ENCODE data around the gene TTC7B.

TTC7B gene

GRCh38 chr14:90755661-90756304, 60.4 kb downstream of the TTC7B start:
- H3K27me3 ChIP-seq (ENCODE audit: insufficient read depth, low read length): peaks cover 11% of the 10 kb centered on the region; the same call in 1 of the 2 replicates
- no peaks in the 10 kb centered on the region for H3K36me3 ChIP-seq (ENCODE audit: insufficient read depth, low read length)
- H3K9me3 ChIP-seq (ENCODE audit: insufficient read depth, low read depth, low read length): no peaks in the 10 kb centered on the region
- H3K4me3 ChIP-seq (ENCODE audit: low read length): no peak overlapping the region
- H3K9ac ChIP-seq (ENCODE audit: low read depth, low read length): no peak overlapping the region
- H3K27ac ChIP-seq (ENCODE audit: low read depth, low read length): no peak overlapping the region
- peaks cover 14% of the 10 kb centered on the region for H3K4me1 ChIP-seq (ENCODE audit: insufficient read depth, low read length)
- 90% methylated on average over 4 of the region's 4 CpGs for WGBS

GRCh38 chr14:90753456-90754005, 62.7 kb downstream of the TTC7B start:
- no peaks in the 10 kb centered on the region for H3K36me3 ChIP-seq (ENCODE audit: insufficient read depth, low read length)
- WGBS: 93% methylated on average over 3 of the region's 3 CpGs
- peaks cover 6% of the 10 kb centered on the region; the same call in 1 of the 2 replicates for H3K9me3 ChIP-seq (ENCODE audit: insufficient read depth, low read depth, low read length)
- no peak overlapping the region for H3K9ac ChIP-seq (ENCODE audit: low read depth, low read length)
- peaks cover 11% of the 10 kb centered on the region; the same call in 1 of the 2 replicates for H3K27me3 ChIP-seq (ENCODE audit: insufficient read depth, low read length)
- peaks cover 6% of the 10 kb centered on the region for H3K4me1 ChIP-seq (ENCODE audit: insufficient read depth, low read length)
- H3K27ac ChIP-seq (ENCODE audit: low read depth, low read length): no peak overlapping the region
- H3K4me3 ChIP-seq (ENCODE audit: low read length): no peak overlapping the region

- Histone ChIP-seq H3K9ac (ENCODE audit: low read depth, low read length) (no peak overlapping the region), H3K9me3 (ENCODE audit: insufficient read depth, low read depth, low read length) (peaks cover 8% of the 10 kb centered on the region; the same call in 1 of the 2 replicates), H3K27ac (ENCODE audit: low read depth, low read length) (no peak overlapping the region), H3K4me3 (ENCODE audit: low read length) (no peak overlapping the region), H3K4me1 (ENCODE audit: insufficient read depth, low read length) (no peaks in the 10 kb centered on the region), H3K36me3 (ENCODE audit: insufficient read depth, low read length) (no peaks in the 10 kb centered on the region), H3K27me3 (ENCODE audit: insufficient read depth, low read length) (no peaks in the 10 kb centered on the region)
- 92% methylated on average over 1 of the region's 1 CpG for WGBS
Observed at GRCh38 chr14:90750701-90751100, 65.5 kb downstream of the TTC7B start.

- Histone ChIP-seq H3K27me3 (ENCODE audit: insufficient read depth, low read length) (no peaks in the 10 kb centered on the region), H3K9ac (ENCODE audit: low read depth, low read length) (no peak overlapping the region), H3K9me3 (ENCODE audit: insufficient read depth, low read depth, low read length) (peaks cover 8% of the 10 kb centered on the region; the same call in 1 of the 2 replicates), H3K36me3 (ENCODE audit: insufficient read depth, low read length) (no peaks in the 10 kb centered on the region), H3K4me3 (ENCODE audit: low read length) (no peak overlapping the region), H3K4me1 (ENCODE audit: insufficient read depth, low read length) (no peaks in the 10 kb centered on the region), H3K27ac (ENCODE audit: low read depth, low read length) (no peak overlapping the region)
Observed at GRCh38 chr14:90750191-90750590, 66.0 kb downstream of the TTC7B start.

- Histone ChIP-seq H3K36me3 (ENCODE audit: insufficient read depth, low read length) (no peaks in the 10 kb centered on the region), H3K9ac (ENCODE audit: low read depth, low read length) (no peak overlapping the region), H3K27ac (ENCODE audit: low read depth, low read length) (no peak overlapping the region), H3K4me1 (ENCODE audit: insufficient read depth, low read length) (no peaks in the 10 kb centered on the region), H3K9me3 (ENCODE audit: insufficient read depth, low read depth, low read length) (peaks cover 8% of the 10 kb centered on the region; the same call in 1 of the 2 replicates), H3K27me3 (ENCODE audit: insufficient read depth, low read length) (no peaks in the 10 kb centered on the region), H3K4me3 (ENCODE audit: low read length) (no peak overlapping the region)
Observed at GRCh38 chr14:90747909-90748308, 68.3 kb downstream of the TTC7B start.

- Histone ChIP-seq H3K27ac (ENCODE audit: low read depth, low read length) (no peak overlapping the region), H3K9ac (ENCODE audit: low read depth, low read length) (no peak overlapping the region), H3K9me3 (ENCODE audit: insufficient read depth, low read depth, low read length) (peaks cover 5% of the 10 kb centered on the region; the same call in 1 of the 2 replicates), H3K4me3 (ENCODE audit: low read length) (no peak overlapping the region), H3K27me3 (ENCODE audit: insufficient read depth, low read length) (no peaks in the 10 kb centered on the region), H3K36me3 (ENCODE audit: insufficient read depth, low read length) (no peaks in the 10 kb centered on the region), H3K4me1 (ENCODE audit: insufficient read depth, low read length) (no peaks in the 10 kb centered on the region)
- WGBS: 94% methylated on average over 10 of the region's 10 CpGs
Observed at GRCh38 chr14:90743826-90744225, 72.4 kb downstream of the TTC7B start.

- Histone ChIP-seq H3K4me3 (ENCODE audit: low read length) (no peak overlapping the region), H3K27me3 (ENCODE audit: insufficient read depth, low read length) (no peaks in the 10 kb centered on the region), H3K4me1 (ENCODE audit: insufficient read depth, low read length) (no peaks in the 10 kb centered on the region), H3K36me3 (ENCODE audit: insufficient read depth, low read length) (no peaks in the 10 kb centered on the region), H3K27ac (ENCODE audit: low read depth, low read length) (no peak overlapping the region), H3K9ac (ENCODE audit: low read depth, low read length) (no peak overlapping the region), H3K9me3 (ENCODE audit: insufficient read depth, low read depth, low read length) (peaks cover under 1% of the 10 kb centered on the region; the same call in 1 of the 2 replicates)
- WGBS: 88% methylated on average over 2 of the region's 3 CpGs
Observed at GRCh38 chr14:90743425-90743824, 72.8 kb downstream of the TTC7B start.

- no peak overlapping the region for H3K9ac ChIP-seq (ENCODE audit: low read depth, low read length)
- H3K36me3 ChIP-seq (ENCODE audit: insufficient read depth, low read length): no peaks in the 10 kb centered on the region
- H3K4me1 ChIP-seq (ENCODE audit: insufficient read depth, low read length): no peaks in the 10 kb centered on the region
- 97% methylated on average over 6 of the region's 6 CpGs for WGBS
- no peak overlapping the region for H3K4me3 ChIP-seq (ENCODE audit: low read length)
- H3K9me3 ChIP-seq (ENCODE audit: insufficient read depth, low read depth, low read length): no peaks in the 10 kb centered on the region
- no peaks in the 10 kb centered on the region for H3K27me3 ChIP-seq (ENCODE audit: insufficient read depth, low read length)
- H3K27ac ChIP-seq (ENCODE audit: low read depth, low read length): no peak overlapping the region
Observed at GRCh38 chr14:90742729-90743128, 73.5 kb downstream of the TTC7B start.

GRCh38 chr14:90742252-90742651, 74.0 kb downstream of the TTC7B start:
- no peak overlapping the region for H3K4me3 ChIP-seq (ENCODE audit: low read length)
- no peaks in the 10 kb centered on the region for H3K27me3 ChIP-seq (ENCODE audit: insufficient read depth, low read length)
- H3K36me3 ChIP-seq (ENCODE audit: insufficient read depth, low read length): no peaks in the 10 kb centered on the region
- no peak overlapping the region for H3K9ac ChIP-seq (ENCODE audit: low read depth, low read length)
- H3K27ac ChIP-seq (ENCODE audit: low read depth, low read length): no peak overlapping the region
- no peaks in the 10 kb centered on the region for H3K9me3 ChIP-seq (ENCODE audit: insufficient read depth, low read depth, low read length)
- WGBS: 94% methylated on average over 2 of the region's 2 CpGs
- H3K4me1 ChIP-seq (ENCODE audit: insufficient read depth, low read length): no peaks in the 10 kb centered on the region

GRCh38 chr14:90741682-90741946, 74.6 kb downstream of the TTC7B start:
- Histone ChIP-seq H3K4me1 (ENCODE audit: insufficient read depth, low read length) (no peaks in the 10 kb centered on the region), H3K27ac (ENCODE audit: low read depth, low read length) (no peak overlapping the region), H3K27me3 (ENCODE audit: insufficient read depth, low read length) (no peaks in the 10 kb centered on the region), H3K4me3 (ENCODE audit: low read length) (no peak overlapping the region), H3K9ac (ENCODE audit: low read depth, low read length) (no peak overlapping the region), H3K9me3 (ENCODE audit: insufficient read depth, low read depth, low read length) (no peaks in the 10 kb centered on the region), H3K36me3 (ENCODE audit: insufficient read depth, low read length) (no peaks in the 10 kb centered on the region)
- WGBS: 96% methylated on average over 2 of the region's 2 CpGs

- no peak overlapping the region for H3K27ac ChIP-seq (ENCODE audit: low read depth, low read length)
- H3K27me3 ChIP-seq (ENCODE audit: insufficient read depth, low read length): no peaks in the 10 kb centered on the region
- no peaks in the 10 kb centered on the region for H3K36me3 ChIP-seq (ENCODE audit: insufficient read depth, low read length)
- 90% methylated on average over 12 of the region's 12 CpGs for WGBS
- no peak overlapping the region for H3K4me3 ChIP-seq (ENCODE audit: low read length)
- H3K9ac ChIP-seq (ENCODE audit: low read depth, low read length): no peak overlapping the region
- no peaks in the 10 kb centered on the region for H3K9me3 ChIP-seq (ENCODE audit: insufficient read depth, low read depth, low read length)
- H3K4me1 ChIP-seq (ENCODE audit: insufficient read depth, low read length): no peaks in the 10 kb centered on the region
Observed at GRCh38 chr14:90740946-90741681, 75.1 kb downstream of the TTC7B start.
